Renal cortical epithelial cell (primary cell): ENCODE data around the gene TIAM2. TPM values are rescaled to one million over a fixed set of nuclear protein-coding genes. Genes with fewer than 3 reads are reported as not detected.
"Not testable (repeated sequence)": the region's sequence is repeated elsewhere in the genome, so short reads cannot be mapped to it uniquely, and the experiment has no call there.

ENCODE experiments used
- DNase-seq: peaks from one replicate; pipeline ENCODE4 v3.0.0-alpha.2; 2011; ENCODE audit warnings: low read depth
- total RNA-seq: library from RNA; depleted of rRNA; stranded (reverse); fragments of >200 nt; gene quantifications from 2 replicates; pipeline ENCODE4 v1.2.3, GENCODE V29; 2014

Gene TIAM2
- total RNA-seq, 1 donor from 2014 or later = 10.8 TPM

GRCh38 chr6:155100087-155100486 lies 105.0 kb downstream of the TIAM2 start:
- no peak for DNase-seq

GRCh38 chr6:155100591-155100990 lies 105.5 kb downstream of the TIAM2 start:
- DNase-seq = no peak

GRCh38 chr6:155103083-155103645 lies 108.0 kb downstream of the TIAM2 start:
- DNase-seq = not testable (repeated sequence)

GRCh38 chr6:155103816-155104366 lies 108.8 kb downstream of the TIAM2 start:
- peak; percentile 51 for DNase-seq

- no peak for DNase-seq
These were observed 111.5 kb downstream of the TIAM2 start for GRCh38 chr6:155106456-155107115.

- no peak for DNase-seq
These were observed 112.4 kb downstream of the TIAM2 start for GRCh38 chr6:155107432-155108069.

- no peak for DNase-seq
These were observed 113.1 kb downstream of the TIAM2 start for GRCh38 chr6:155108070-155108820.

- no peak for DNase-seq
These were observed 115.6 kb downstream of the TIAM2 start for GRCh38 chr6:155110721-155111120.

GRCh38 chr6:155112757-155113156 lies 117.6 kb downstream of the TIAM2 start:
- no peak for DNase-seq

GRCh38 chr6:155115893-155116570 lies 120.9 kb downstream of the TIAM2 start:
- no peak for DNase-seq

- no peak for DNase-seq
These were observed 121.4 kb downstream of the TIAM2 start for GRCh38 chr6:155116571-155116910.

- peak; percentile 59 for DNase-seq
These were observed 122.1 kb downstream of the TIAM2 start for GRCh38 chr6:155117256-155117655.

GRCh38 chr6:155117785-155118184 lies 122.7 kb downstream of the TIAM2 start:
- DNase-seq = no peak

GRCh38 chr6:155119201-155119600 lies 124.1 kb downstream of the TIAM2 start:
- not testable (repeated sequence) for DNase-seq

GRCh38 chr6:155120034-155120433 lies 124.9 kb downstream of the TIAM2 start:
- DNase-seq = no peak

GRCh38 chr6:155121294-155121693 lies 126.2 kb downstream of the TIAM2 start:
- no peak for DNase-seq

GRCh38 chr6:155121699-155122098 lies 126.6 kb downstream of the TIAM2 start:
- no peak for DNase-seq

- no peak for DNase-seq
These were observed 127.3 kb downstream of the TIAM2 start for GRCh38 chr6:155122199-155122950.

GRCh38 chr6:155123520-155123919 lies 128.4 kb downstream of the TIAM2 start:
- no peak for DNase-seq

GRCh38 chr6:155125906-155126305 lies 130.8 kb downstream of the TIAM2 start:
- DNase-seq = no peak
